Activated CD8-positive, alpha-beta memory T cell treated with anti-CD3 and anti-CD28 coated beads, Interleukin-2, amount 10 ng/mL, durations not matched to agents 7 days and 5 days (primary cell): ENCODE measurements around the gene RNU6-9. TPM values are rescaled to one million over a fixed set of nuclear protein-coding genes. Genes with fewer than 3 reads are reported as not detected.
A peak's percentile ranks its signal among the peaks of the same experiment; 100 is the strongest.
"Not testable (repeated sequence)": the region's sequence is repeated elsewhere in the genome, so short reads cannot be mapped to it uniquely, and the experiment has no call there.

Experiments
- ATAC-seq: fragments of 150-1000 bp; cut with Tn5 transposase; one replicate; pipeline ENCODE4 v1.10.0; 2021; ENCODE audit warnings: moderate library complexity
- CTCF ChIA-PET: fragments of 350-600 bp; sonication (Branson Sonifier 250); formaldehyde crosslinking; loops from one replicate; lab custom pipeline; 2021; ENCODE audit warnings: antibody characterized with exemption; lab: Charles Lee
- DNase-seq: peaks from one replicate; pipeline ENCODE4 v3.0.0-alpha.2; 2020
- H3K27ac Mint-ChIP-seq: one replicate; pipeline ENCODE4 v1.8.0; 2021; ENCODE audit warnings: mild to moderate bottlenecking, mixed read lengths
- H3K27me3 Mint-ChIP-seq: one replicate; pipeline ENCODE4 v1.8.0; 2021; ENCODE audit warnings: mixed read lengths
- H3K36me3 Mint-ChIP-seq: one replicate; pipeline ENCODE4 v1.8.0; 2021; ENCODE audit warnings: mild to moderate bottlenecking, mixed read lengths
- H3K4me1 Mint-ChIP-seq: one replicate; pipeline ENCODE4 v1.8.0; 2021; ENCODE audit warnings: mixed read lengths
- H3K4me3 Mint-ChIP-seq: one replicate; pipeline ENCODE4 v1.8.0; 2021; ENCODE audit warnings: mild to moderate bottlenecking, moderate library complexity, mixed read lengths
- H3K9me3 Mint-ChIP-seq: one replicate; pipeline ENCODE4 v1.8.0; 2022; ENCODE audit warnings: low read depth, mixed read lengths
- total RNA-seq, 2 experiments: library from RNA; stranded (reverse); gene quantifications; one replicate each; pipeline ENCODE4 v1.2.3, GENCODE V29; 2021

The RNU6-9 gene
- total RNA-seq, 2 experiments from 2014 or later, result not detected

- peak overlapping the region; percentile 47 for H3K4me3 Mint-ChIP-seq
- DNase-seq, result peak; percentile 83
- no peaks in the 10 kb centered on the region for H3K9me3 Mint-ChIP-seq
- peak overlapping the region; percentile 88 for H3K27ac Mint-ChIP-seq
- peaks cover 28% of the 10 kb centered on the region for H3K4me1 Mint-ChIP-seq
- H3K36me3 Mint-ChIP-seq, result peaks cover 7% of the 10 kb centered on the region
- CTCF ChIA-PET, result interaction anchor here (0.9 to 1.0 kb wide), 2 partner anchors 17 to 25 kb away, joined by 3 to 4 read pairs; no protein-coding TSS in a partner anchor
- no peaks in the 10 kb centered on the region for H3K27me3 Mint-ChIP-seq
- peak; percentile 50 for ATAC-seq
Measured at GRCh38 chr19:888581-889385, 4.5 kb upstream of the RNU6-9 start.

DNA sequence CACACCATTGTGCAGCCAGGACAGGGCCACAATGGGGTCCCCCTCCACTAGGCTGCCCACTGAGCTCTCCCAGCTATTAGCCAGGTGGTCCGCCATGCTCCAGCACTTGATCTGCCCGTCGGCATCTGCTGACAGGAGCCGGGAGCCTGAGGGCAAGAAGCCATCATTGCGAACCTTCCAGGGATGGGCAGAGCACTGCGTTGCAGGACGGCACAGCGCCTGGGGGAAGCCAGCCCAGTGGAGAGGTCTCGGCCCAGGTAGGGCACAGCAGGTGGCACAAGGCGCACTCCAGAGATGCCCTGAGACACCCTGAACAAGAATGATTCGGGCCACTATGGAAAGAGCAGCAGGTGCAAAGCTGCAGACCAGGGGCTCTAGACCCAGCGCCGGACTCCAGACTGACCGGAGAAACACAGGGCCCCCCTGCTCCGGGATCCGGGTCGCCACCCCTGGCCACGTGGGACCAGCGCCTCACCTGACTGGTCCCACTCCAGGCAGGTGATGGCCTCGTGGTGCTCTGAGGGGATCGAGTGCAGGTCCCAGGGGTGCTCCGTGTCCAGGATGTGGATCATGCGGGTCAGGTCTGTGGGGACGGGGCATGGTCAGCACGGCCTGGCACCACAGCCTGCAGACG lies 3.5 kb upstream of the RNU6-9 start:
- H3K36me3 Mint-ChIP-seq, result peaks cover 7% of the 10 kb centered on the region
- DNase-seq (no peak), ATAC-seq (no peak)
- peaks cover 28% of the 10 kb centered on the region for H3K4me1 Mint-ChIP-seq
- no peak overlapping the region for H3K4me3 Mint-ChIP-seq
- CTCF ChIA-PET, result no interaction called here
- H3K27ac Mint-ChIP-seq, result peak overlapping the region; percentile 88
- H3K27me3 Mint-ChIP-seq, result no peaks in the 10 kb centered on the region
- no peaks in the 10 kb centered on the region for H3K9me3 Mint-ChIP-seq

DNA sequence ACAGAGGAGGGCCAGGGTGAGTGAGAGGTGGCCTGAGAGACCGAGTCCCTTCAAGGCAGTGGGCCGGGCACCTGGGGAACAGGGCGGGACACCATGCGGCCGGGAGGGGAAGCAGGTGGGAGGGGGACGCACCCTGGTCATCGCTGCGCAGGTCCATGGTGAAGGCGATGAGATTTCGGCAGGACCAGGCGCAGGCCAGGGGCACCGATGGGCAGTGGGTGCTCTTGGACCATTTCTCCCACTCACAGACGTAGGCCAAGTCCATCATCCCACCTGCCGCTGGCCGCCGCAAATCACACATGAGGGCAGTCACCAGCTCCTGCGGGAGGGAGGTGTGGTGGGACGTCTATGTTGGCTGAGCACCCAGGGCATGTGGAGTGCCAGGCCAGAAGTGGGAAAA lies 2.5 kb upstream of the RNU6-9 start:
- Mint-ChIP-seq H3K9me3 (no peaks in the 10 kb centered on the region), H3K27ac (peak overlapping the region; percentile 15), H3K4me3 (peak overlapping the region; percentile 42), H3K27me3 (no peaks in the 10 kb centered on the region), H3K36me3 (peaks cover 7% of the 10 kb centered on the region), H3K4me1 (peaks cover 28% of the 10 kb centered on the region)
- no peak for ATAC-seq
- CTCF ChIA-PET, result no interaction called here
- no peak for DNase-seq

- Mint-ChIP-seq H3K4me1 (peaks cover 26% of the 10 kb centered on the region), H3K27ac (peak overlapping the region; percentile 15), H3K4me3 (peak overlapping the region; percentile 75)
- not testable (repeated sequence) for H3K9me3 Mint-ChIP-seq, H3K27me3 Mint-ChIP-seq, H3K36me3 Mint-ChIP-seq, ATAC-seq, DNase-seq
- CTCF ChIA-PET, result interaction anchor here (2.0 to 2.1 kb wide), 2 partner anchors 17 to 28 kb away, joined by 11 to 24 read pairs; no protein-coding TSS in a partner anchor
Measured at GRCh38 chr19:891421-892200, 1.7 kb upstream of the RNU6-9 start.

- Mint-ChIP-seq H3K27ac (peak overlapping the region; percentile 82), H3K4me3 (peak overlapping the region; percentile 75), H3K9me3 (no peaks in the 10 kb centered on the region), H3K36me3 (peaks cover 11% of the 10 kb centered on the region), H3K27me3 (no peaks in the 10 kb centered on the region), H3K4me1 (peaks cover 23% of the 10 kb centered on the region)
- ATAC-seq (no peak), DNase-seq (no peak)
- CTCF ChIA-PET, result interaction anchor here (0.6 to 2.1 kb wide), 10 partner anchors 12 to 109 kb away, joined by 3 to 24 read pairs (median 4); no protein-coding TSS in a partner anchor
Measured at GRCh38 chr19:892243-892893, 916 bp upstream of the RNU6-9 start.

DNA sequence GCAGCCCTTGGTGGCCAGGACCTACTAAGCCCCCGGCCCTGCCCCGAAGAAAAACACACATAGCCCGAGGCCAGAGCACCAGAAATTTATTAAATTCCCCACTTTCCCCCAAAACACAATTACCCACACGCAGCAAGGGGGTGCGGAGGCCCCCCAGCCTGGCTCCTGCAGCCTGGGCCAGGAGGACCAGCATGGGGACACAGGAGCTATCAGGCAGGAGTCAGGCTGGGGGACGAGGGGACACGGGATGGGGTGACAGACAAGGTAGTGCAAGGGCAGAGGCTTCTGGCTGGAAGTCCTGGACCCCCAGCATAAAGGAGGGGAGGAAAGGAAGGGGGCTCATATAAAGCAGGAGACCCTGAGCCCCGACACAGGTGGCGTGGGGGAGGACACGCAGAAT lies 3.1 kb downstream of the RNU6-9 start:
- no peak for DNase-seq
- peaks cover 10% of the 10 kb centered on the region for H3K4me1 Mint-ChIP-seq
- ATAC-seq, result no peak
- no peaks in the 10 kb centered on the region for H3K9me3 Mint-ChIP-seq
- no peaks in the 10 kb centered on the region for H3K27me3 Mint-ChIP-seq
- H3K4me3 Mint-ChIP-seq, result no peak overlapping the region
- H3K36me3 Mint-ChIP-seq, result peaks cover 7% of the 10 kb centered on the region
- no peak overlapping the region for H3K27ac Mint-ChIP-seq
- CTCF ChIA-PET, result interaction anchor here (1.6 to 2.0 kb wide), 3 partner anchors 11 to 33 kb away, joined by 4 to 6 read pairs (median 5); no protein-coding TSS in a partner anchor

DNA sequence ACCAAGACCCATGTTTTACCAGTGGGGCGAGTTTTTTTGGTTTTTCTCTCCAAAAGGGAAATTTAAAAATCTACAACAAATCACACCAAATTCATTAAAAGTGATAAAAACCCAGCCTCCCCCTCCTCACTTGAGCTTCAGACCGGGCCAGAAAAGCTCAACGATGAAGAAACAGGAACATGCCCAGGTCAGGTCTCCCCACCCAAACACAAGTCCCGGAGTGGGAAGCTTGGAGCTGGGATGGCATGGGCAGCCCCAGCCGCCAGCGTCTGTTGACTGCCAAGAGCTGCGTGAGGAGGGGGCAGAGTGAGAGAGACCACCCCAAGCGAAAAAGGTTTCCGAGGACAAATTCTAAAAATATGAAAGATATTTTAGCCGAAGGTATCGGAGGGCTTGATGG lies 3.7 kb downstream of the RNU6-9 start:
- DNase-seq, result no peak
- H3K27me3 Mint-ChIP-seq, result no peaks in the 10 kb centered on the region
- no peak for ATAC-seq
- peaks cover 8% of the 10 kb centered on the region for H3K36me3 Mint-ChIP-seq
- CTCF ChIA-PET, result interaction anchor here (1.6 to 2.0 kb wide), 3 partner anchors 10 to 33 kb away, joined by 4 to 6 read pairs (median 5); no protein-coding TSS in a partner anchor
- H3K9me3 Mint-ChIP-seq, result no peaks in the 10 kb centered on the region
- no peak overlapping the region for H3K4me3 Mint-ChIP-seq
- H3K4me1 Mint-ChIP-seq, result peaks cover 10% of the 10 kb centered on the region
- no peak overlapping the region for H3K27ac Mint-ChIP-seq

GRCh38 chr19:897442-898039 lies 4.3 kb downstream of the RNU6-9 start:
- Mint-ChIP-seq H3K27ac (no peak overlapping the region), H3K36me3 (peaks cover 8% of the 10 kb centered on the region), H3K4me3 (no peak overlapping the region), H3K27me3 (no peaks in the 10 kb centered on the region), H3K9me3 (no peaks in the 10 kb centered on the region), H3K4me1 (peaks cover 7% of the 10 kb centered on the region)
- CTCF ChIA-PET, result interaction anchor here (1.6 to 2.0 kb wide), 3 partner anchors 10 to 34 kb away, joined by 4 to 6 read pairs (median 5); no protein-coding TSS in a partner anchor
- DNase-seq, result no peak
- no peak for ATAC-seq

DNA sequence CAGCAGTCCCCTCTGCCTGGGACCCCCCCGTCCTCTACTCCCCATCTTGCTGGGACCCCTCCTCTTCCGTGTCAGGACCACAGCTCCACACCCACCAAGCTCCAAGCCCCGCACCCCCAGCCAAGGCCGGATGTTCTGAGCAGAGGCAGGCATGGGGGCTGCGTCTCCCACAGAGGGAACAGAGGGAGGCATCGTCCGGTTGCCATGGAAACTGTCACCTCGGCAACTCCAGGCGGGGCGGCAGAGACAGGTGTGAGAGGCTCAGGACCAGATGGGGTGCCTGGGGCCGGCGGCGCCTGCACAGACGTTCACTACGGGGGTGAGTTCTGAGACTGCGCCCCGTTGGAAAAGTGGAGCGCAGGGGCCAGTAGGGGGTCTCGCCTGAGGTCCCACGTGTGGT lies 5.4 kb downstream of the RNU6-9 start:
- CTCF ChIA-PET, result no interaction called here
- ATAC-seq, result no peak
- H3K9me3 Mint-ChIP-seq, result no peaks in the 10 kb centered on the region
- H3K27me3 Mint-ChIP-seq, result no peaks in the 10 kb centered on the region
- H3K4me1 Mint-ChIP-seq, result peaks cover 3% of the 10 kb centered on the region
- H3K27ac Mint-ChIP-seq, result peak overlapping the region; percentile 42
- H3K36me3 Mint-ChIP-seq, result peaks cover 8% of the 10 kb centered on the region
- DNase-seq, result no peak
- H3K4me3 Mint-ChIP-seq, result no peak overlapping the region

DNA sequence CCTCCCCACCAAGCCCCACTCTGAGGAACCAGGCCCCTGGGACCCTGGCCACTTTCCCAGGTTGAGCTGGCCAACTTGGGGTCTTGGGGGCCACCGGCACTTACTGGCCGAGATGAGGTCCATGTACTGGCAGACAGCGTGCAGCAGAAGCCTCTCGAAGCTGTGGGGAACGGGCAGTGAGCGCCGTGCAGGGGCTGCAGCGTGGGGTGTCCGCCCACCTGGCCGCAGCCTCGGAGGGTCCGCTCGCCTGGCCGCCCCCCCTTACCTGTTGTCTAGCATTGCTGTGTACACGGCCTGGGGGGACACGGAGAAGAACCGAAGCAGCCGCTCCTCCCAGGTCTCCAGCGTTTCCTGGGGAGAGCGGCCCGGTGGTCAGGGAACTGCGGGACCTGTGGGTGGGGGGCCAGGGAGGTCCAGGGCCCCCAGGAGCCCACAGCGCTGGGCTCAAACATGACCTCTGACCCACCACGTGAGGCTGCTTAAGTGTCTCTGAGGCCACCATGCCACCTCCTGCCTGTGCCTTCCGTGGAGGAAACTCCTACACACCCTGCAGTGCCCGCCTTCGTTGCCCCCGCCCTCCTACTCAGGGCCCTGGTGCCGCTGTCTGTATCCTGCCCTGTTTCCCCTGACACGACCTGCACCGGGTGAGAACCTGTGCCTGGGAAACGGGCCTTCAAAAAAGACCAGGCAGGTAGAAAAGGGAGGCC lies 6.2 kb downstream of the RNU6-9 start:
- Mint-ChIP-seq H3K4me3 (no peak overlapping the region), H3K36me3 (peaks cover 8% of the 10 kb centered on the region), H3K27me3 (no peaks in the 10 kb centered on the region), H3K4me1 (peaks cover 3% of the 10 kb centered on the region), H3K9me3 (no peaks in the 10 kb centered on the region), H3K27ac (no peak overlapping the region)
- CTCF ChIA-PET, result no interaction called here
- DNase-seq (no peak), ATAC-seq (no peak)

- Mint-ChIP-seq H3K27ac (no peak overlapping the region), H3K27me3 (no peaks in the 10 kb centered on the region), H3K4me3 (no peak overlapping the region), H3K36me3 (peaks cover 8% of the 10 kb centered on the region), H3K4me1 (peaks cover 3% of the 10 kb centered on the region), H3K9me3 (no peaks in the 10 kb centered on the region)
- peak; percentile 27 for ATAC-seq
- CTCF ChIA-PET, result no interaction called here
- no peak for DNase-seq
Measured at GRCh38 chr19:900043-900301, 6.7 kb downstream of the RNU6-9 start.
